ENCODE measurements around the gene YIF1B.

YIF1B gene

GRCh38 chr19:38303517-38304351 lies 12.0 kb downstream of the YIF1B start, which contains the start of gene C19orf33:
Gene C19orf33, plus strand, starts transcription at chr19:38304251. Its CDS starts 11 bp downstream, at chr19:38304262.
- no peak for DNase-seq

DNA sequence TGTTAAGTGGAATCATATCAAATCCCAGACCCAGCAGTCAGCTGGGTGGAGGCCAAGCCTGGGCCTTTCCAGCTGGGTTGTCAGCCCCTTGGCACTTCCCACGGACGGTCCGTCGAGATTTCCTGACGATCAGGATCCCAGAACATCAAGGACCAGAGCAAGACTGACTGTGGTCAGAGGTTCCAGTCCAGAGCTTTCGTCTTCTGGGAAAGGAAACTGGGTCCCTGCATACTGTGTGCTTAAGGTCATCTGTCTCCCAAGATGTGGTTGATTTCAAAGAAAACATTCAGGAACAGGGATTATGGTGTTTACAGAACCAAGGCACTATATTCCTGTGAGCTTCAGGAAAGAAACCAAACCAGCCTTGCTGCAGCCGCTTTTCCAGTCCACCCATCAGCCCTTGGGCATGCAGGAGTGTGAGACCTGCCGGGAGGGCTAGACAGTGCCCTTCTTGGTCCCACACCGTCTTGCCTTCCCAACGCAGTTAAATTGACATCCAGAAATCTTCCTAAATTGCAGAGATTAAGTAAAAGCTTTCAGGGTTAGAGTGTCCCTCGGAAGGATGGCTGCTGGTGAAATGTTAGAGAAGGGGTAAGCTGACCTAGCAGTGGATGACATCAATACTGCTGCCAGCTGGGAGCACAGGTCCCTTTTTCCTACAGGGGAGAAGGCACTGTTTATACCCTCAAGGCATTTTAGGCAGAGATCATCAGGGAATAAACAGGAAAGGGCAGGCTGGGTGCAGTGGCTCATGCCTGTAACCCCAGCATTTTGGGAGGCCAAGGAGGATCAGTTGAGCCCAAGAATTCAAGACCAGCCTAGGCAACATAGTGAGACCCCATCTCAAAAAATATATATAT lies 16.7 kb downstream of the YIF1B start:
- no peak for DNase-seq

- DNase-seq, result no peak
Measured at GRCh38 chr19:38294090-38294489, 21.7 kb downstream of the YIF1B start.

DNA sequence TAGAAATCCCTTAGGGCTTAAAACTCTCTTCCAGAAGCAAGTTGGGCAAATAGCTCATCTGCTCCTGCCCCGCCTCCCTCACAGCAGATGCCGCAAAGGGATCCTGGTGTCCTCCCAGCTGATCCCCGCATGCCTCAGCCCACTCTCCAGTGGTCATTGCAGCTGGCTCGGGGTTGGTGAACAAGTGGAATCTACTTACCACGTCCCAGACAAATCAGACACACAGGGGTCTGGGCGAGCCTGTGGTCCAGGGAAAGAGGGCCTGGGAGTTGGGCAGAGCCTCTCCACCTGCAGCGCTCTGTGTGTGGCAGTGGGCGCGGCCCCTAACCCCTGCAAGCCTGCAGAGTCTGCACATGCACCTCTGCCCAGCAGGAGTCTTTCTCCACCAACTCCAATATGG lies 22.5 kb downstream of the YIF1B start:
- no peak for DNase-seq

GRCh38 chr19:38291855-38292254 lies 23.9 kb downstream of the YIF1B start:
- no peak for DNase-seq

- DNase-seq, result no peak
Measured at GRCh38 chr19:38290631-38291147, 25.1 kb downstream of the YIF1B start.

GRCh38 chr19:38289955-38290354 lies 25.8 kb downstream of the YIF1B start:
- no peak for DNase-seq

- no peak for DNase-seq
Measured at GRCh38 chr19:38288123-38288855, 27.5 kb downstream of the YIF1B start.

- no peak for DNase-seq
Measured at GRCh38 chr19:38287604-38288003, 28.1 kb downstream of the YIF1B start.

DNA sequence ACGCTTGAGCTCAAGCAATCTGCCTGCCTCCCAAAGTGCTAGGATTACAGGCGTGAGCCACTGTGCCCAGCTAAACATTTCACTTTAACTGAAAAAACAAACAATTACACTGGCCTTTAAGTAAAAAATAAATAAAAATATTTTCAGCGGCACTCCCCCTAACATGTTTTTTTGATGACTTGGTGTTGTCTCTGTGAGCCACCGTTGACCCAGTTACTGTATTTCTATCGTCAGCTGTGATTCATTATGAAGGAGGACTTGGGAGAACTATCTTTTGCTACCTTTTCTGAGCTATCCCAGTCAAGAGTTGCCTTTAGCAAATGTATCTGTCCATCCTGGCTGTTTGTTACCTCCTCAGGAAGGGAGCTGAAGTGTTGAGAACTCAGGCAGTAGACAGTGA lies 30.2 kb downstream of the YIF1B start:
- DNase-seq, result no peak

- DNase-seq, result no peak
Measured at GRCh38 chr19:38284422-38284821, 31.3 kb downstream of the YIF1B start.

GRCh38 chr19:38283271-38283670 lies 32.5 kb downstream of the YIF1B start:
- DNase-seq, result no peak

- DNase-seq, result no peak
Measured at GRCh38 chr19:38281811-38282566, 33.8 kb downstream of the YIF1B start.

DNA sequence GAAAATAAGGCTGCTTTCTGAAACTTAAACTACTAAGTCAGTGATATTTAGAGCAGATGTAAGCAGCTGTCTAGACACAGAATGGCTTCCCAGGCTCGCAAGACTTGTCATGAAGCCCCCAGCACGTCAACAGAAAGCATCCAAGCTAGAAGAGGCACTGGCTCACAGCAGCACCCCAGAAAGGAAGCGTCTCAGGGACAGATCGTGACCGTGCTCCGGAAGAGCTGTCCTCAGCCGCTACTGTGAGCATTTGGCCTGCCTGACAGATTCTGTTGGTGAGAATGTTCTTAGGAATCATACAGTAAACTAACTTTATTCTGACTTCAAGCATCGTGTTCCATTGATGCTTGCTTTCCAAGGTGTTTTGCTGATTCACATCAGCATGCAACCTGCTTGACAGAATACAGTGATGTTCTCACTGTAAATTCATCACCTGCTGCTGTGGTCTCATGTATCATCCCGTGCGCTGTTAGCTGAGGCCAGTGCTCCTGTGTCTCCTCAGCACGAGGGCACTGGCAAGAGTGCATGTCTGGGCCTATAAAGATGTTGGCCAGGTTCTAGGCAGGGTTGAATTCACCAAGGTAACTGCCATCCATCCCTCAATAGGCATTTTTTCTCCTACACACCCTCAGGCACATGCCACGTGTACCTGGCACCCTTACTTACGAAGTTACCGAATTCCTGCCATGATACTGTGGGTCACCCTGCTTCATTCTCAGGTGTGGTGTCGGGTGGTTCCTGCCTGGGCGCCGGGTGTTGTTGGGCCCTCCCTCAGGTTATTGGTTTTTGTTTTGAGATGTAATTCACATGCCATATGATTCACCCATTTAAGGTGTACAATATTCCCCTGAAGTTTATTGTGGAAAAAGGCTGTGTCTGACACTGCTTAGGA lies 35.5 kb downstream of the YIF1B start:
- no peak for DNase-seq

- DNase-seq, result no peak
Measured at GRCh38 chr19:38278751-38279150, 37.0 kb downstream of the YIF1B start.

DNA sequence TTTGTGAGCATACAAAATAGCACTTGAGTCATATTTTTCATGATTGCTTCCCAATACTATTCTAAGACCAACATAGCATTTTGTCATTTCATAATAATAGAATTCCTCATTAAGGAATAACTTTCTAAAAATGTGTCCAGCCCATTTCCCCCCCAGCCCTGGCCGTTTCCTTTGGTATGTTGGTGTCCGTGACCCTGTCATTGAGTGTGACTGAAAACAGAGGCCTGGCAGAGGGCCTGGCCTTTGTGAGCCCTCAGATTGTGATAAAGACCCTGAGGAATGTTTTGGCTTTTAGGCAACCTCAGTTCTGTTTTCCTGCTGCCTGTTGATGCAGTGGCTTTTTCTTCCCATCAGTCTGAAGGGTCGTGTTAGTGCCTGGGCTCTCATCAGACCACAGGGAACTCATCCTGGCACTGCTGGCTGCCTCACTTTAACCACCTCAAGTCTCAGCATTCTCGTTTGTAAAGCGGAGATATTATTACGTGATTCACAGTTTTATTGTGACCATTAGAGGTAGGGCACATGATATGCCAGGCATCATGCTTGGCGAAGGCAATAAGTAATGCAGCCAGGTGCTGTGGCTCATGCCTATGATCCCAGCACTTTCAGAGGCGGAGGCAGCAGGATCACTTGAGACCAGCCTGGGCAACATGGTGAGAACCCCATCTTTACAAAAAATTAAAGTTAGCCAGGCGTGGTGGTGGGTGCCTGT lies 37.6 kb downstream of the YIF1B start:
- DNase-seq, result no peak

- no peak for DNase-seq
Measured at GRCh38 chr19:38277549-38277948, 38.2 kb downstream of the YIF1B start.

DNA sequence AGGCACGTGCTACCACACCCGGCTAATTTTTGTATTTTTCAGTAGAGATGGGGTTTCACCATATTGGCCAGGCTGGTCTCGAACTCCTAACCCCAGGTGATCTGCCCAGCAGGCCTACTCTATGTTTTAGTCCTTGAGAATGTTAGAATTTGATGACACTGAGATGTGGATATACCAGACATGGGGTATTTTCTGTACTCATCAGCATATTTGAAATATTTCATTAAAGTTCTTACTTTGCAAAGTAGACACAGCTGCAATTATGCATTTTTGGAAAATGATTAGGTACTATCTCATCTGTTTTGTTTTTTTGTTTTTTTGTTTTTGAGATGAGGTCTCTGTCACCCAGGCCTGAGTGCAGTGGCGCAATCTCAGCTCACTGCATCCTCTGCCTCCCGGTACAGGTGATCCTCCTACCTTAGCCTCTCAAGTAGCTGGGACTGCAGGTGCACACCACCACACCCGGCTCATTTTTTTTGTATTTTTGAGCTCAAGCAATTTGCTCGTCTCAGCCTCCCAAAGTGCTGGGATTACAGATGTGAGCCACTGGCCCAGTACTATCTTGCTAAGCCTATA lies 38.7 kb downstream of the YIF1B start:
- no peak for DNase-seq

DNA sequence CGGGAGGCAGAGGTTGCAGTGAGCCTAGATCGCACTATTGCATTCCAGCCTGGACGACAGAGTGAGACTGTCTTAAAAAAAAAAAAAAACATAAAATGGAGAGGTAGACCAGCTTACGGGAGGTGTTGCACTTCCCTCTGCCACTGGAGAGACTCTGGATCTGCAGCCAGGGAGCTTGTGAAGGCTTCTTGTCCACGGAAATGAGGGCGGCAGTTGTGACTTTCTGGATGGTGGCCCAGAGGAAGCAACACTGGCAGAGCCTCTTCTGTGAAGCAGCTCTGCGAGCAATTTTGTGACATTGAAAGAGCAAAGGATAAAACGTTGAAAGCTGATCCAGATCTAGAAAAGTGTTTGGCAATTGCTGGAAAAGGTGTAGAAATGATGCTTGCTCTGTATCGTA lies 41.0 kb downstream of the YIF1B start:
- no peak for DNase-seq

GRCh38 chr19:38273499-38273898 lies 42.2 kb downstream of the YIF1B start:
- DNase-seq, result no peak

All from NCI-H146 (cell line).